ENCODE measurements around the gene STAB2.

Gene STAB2

DNA sequence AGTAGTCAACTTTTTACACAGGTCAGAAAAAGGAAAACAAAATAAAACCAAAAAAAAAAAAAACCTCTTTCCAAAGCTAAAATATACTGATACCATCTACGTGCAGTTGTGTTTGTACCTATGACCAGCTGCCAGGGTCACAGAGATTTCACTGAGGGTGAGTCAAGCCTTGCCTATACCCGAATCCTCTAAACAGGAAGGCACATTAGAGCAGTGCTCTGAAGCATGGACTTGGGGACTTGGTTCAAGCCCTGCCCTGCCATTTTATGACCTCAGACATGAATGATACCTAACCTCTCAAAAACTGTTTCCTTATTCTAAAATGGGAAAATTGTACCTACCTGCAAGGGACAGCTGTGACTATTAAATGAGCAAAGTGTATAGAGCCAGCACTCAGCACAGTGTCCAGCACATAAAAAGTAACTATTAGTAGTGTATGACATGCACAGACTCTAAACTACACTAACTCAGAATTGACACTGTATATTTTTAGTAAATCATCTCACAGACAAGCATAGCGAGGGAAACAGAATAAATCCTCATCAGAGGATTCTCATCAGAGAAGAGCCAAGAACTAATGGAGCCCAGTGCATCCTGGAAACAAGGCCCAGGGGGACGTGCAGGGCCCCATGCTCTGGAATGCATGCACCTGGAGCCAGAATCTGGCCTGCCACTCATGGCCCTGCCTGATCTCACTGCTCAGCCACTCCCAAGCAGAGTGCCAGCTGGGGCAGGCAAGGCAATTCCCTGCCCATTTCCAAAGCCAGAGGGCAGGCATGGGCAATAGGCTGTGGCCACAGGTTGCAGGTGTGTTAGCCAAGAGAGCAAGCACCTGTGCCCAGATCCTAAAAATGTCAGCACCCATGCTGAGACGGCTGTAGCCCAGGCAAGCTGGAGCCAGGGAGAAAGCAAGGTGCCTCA lies 196.9 kb downstream of the STAB2 start:
- TF ChIP-seq CREB1 (IDR thresholded peaks at IDR 0.05; ENCODE audit: low read depth) (no peak), TCF12 (IDR thresholded peaks at IDR 0.05; ENCODE audit: low read depth) (no peak), RAD21 (IDR thresholded peaks at IDR 0.05; ENCODE audit: low read depth) (no peak), YY1 (IDR thresholded peaks at IDR 0.05; ENCODE audit: low read depth) (no peak)
- TF ChIP-seq, protein P1, sequence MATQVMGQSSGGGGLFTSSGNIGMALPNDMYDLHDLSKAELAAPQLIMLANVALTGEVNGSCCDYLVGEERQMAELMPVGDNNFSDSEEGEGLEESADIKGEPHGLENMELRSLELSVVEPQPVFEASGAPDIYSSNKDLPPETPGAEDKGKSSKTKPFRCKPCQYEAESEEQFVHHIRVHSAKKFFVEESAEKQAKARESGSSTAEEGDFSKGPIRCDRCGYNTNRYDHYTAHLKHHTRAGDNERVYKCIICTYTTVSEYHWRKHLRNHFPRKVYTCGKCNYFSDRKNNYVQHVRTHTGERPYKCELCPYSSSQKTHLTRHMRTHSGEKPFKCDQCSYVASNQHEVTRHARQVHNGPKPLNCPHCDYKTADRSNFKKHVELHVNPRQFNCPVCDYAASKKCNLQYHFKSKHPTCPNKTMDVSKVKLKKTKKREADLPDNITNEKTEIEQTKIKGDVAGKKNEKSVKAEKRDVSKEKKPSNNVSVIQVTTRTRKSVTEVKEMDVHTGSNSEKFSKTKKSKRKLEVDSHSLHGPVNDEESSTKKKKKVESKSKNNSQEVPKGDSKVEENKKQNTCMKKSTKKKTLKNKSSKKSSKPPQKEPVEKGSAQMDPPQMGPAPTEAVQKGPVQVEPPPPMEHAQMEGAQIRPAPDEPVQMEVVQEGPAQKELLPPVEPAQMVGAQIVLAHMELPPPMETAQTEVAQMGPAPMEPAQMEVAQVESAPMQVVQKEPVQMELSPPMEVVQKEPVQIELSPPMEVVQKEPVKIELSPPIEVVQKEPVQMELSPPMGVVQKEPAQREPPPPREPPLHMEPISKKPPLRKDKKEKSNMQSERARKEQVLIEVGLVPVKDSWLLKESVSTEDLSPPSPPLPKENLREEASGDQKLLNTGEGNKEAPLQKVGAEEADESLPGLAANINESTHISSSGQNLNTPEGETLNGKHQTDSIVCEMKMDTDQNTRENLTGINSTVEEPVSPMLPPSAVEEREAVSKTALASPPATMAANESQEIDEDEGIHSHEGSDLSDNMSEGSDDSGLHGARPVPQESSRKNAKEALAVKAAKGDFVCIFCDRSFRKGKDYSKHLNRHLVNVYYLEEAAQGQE (IDR thresholded peaks at IDR 0.05; ENCODE audit: low read depth), result no peak

DNA sequence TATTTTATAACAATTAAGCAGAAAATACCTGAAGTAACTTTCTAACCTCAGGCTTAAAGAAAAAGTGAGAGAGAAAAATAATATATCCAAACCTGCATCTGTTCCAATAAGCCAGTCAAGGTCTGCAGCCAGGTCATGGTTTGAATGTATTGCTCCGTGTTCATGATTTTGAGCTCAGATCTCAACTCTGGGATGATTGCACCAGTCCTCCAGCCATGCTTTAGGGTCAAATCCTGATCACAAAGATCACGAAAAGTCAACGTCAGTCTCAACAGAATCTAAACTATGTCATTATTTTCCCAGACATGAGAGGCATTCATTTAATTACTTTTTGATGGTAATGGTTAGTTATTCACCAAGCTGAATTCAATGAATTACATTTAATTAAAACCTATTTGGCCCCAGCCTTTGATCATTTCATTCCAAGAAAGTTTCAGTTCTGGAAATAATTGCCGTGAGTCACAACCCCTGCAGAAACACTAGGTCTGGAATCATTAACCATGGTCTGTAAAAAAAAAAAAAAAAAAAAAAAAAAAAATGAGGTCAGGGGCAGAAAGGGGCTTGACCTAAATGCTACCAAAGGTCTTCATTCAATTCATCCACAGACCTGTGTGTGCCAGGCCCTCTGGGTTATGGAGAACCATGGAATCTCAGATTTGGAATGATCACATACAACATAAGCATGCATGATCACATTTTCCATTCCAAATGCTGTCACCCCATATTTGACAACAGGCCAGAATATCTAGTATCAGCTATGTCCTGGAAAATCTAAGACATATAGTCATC lies 198.4 kb downstream of the STAB2 start:
- TF ChIP-seq TAF1 (IDR thresholded peaks at IDR 0.05; ENCODE audit: low read depth), result no peak
- no peak for TF ChIP-seq CEBPB (IDR thresholded peaks at IDR 0.05)
- TF ChIP-seq, protein P2, sequence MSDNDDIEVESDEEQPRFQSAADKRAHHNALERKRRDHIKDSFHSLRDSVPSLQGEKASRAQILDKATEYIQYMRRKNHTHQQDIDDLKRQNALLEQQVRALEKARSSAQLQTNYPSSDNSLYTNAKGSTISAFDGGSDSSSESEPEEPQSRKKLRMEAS (IDR thresholded peaks at IDR 0.05), result no peak
- no peak for TF ChIP-seq YY1 (IDR thresholded peaks at IDR 0.05; ENCODE audit: low read depth)
- no peak for TF ChIP-seq EP300 (IDR thresholded peaks at IDR 0.05; ENCODE audit: borderline replicate concordance)
- TF ChIP-seq TEAD4 (IDR thresholded peaks at IDR 0.05), result no peak
- TF ChIP-seq, protein P3, sequence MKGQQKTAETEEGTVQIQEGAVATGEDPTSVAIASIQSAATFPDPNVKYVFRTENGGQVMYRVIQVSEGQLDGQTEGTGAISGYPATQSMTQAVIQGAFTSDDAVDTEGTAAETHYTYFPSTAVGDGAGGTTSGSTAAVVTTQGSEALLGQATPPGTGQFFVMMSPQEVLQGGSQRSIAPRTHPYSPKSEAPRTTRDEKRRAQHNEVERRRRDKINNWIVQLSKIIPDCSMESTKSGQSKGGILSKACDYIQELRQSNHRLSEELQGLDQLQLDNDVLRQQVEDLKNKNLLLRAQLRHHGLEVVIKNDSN (IDR thresholded peaks at IDR 0.05), result no peak
- TF ChIP-seq TCF12 (IDR thresholded peaks at IDR 0.05; ENCODE audit: low read depth), result no peak
- TF ChIP-seq NFIC (IDR thresholded peaks at IDR 0.05), result no peak

DNA sequence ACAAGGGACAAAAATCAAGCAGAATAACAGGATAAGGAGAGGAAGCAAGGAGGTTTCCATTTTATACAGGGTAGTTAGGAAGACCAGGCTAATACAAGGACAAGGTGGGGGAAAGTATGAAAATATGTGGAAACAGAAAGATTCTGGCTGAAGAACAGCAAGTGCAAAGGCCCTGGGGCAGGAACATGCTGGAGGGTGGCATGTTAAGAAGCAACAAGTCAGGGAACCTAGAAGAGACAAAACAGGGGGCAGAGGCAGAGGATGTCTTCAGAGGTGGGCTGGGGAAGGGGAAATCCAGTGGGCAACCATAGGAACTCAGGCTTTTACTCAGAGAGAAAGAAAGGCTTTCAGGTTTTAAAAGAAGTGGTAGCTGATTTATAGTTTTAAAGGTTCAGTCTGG lies 199.1 kb downstream of the STAB2 start:
- TF ChIP-seq, protein P3 (IDR thresholded peaks at IDR 0.05), result no peak

DNA sequence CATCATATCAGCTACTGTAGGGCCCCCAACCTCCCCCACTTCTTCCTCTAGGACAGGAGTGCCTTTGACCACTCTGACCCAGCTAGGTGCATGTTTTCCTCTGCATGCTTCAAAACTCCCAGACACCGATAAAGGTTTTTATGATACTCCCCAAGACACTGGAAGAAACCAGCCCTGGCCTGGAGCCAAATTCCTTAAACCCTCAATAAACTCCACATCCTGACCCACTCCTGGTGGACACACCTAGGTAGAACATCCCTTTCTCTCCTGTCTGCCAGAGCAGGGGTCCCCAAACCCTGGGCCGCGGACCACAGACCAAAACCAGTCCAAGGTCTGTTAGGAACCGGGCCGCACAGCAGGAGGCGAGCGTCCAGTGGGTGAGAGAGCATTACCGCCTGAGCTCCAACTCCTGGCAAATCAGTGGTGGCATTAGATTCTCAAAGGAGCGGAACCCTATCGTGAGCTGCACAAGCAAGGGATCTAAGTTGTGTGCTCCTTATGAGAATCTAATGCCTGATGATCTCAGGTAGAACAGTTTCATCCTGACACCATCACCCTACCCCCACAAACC lies 204.4 kb downstream of the STAB2 start:
- TF ChIP-seq TEAD4 (IDR thresholded peaks at IDR 0.05), result no peak
- no peak for TF ChIP-seq TAF1 (IDR thresholded peaks at IDR 0.05; ENCODE audit: low read depth)
- TF ChIP-seq, protein P2 (IDR thresholded peaks at IDR 0.05), result no peak
- TF ChIP-seq CREB1 (IDR thresholded peaks at IDR 0.05; ENCODE audit: low read depth), result no peak
- no peak for TF ChIP-seq TCF12 (IDR thresholded peaks at IDR 0.05; ENCODE audit: low read depth)
- no peak for TF ChIP-seq EGR1 (IDR thresholded peaks at IDR 0.05)
- TF ChIP-seq, protein P3 (IDR thresholded peaks at IDR 0.05), result no peak
- TF ChIP-seq, protein P1 (IDR thresholded peaks at IDR 0.05; ENCODE audit: low read depth), result no peak
- no peak for TF ChIP-seq EP300 (IDR thresholded peaks at IDR 0.05; ENCODE audit: borderline replicate concordance)
- no peak for TF ChIP-seq YY1 (IDR thresholded peaks at IDR 0.05; ENCODE audit: low read depth)
- no peak for TF ChIP-seq ZBTB7A (IDR thresholded peaks at IDR 0.05; ENCODE audit: low read depth)
- TF ChIP-seq CEBPB (IDR thresholded peaks at IDR 0.05), result no peak

DNA sequence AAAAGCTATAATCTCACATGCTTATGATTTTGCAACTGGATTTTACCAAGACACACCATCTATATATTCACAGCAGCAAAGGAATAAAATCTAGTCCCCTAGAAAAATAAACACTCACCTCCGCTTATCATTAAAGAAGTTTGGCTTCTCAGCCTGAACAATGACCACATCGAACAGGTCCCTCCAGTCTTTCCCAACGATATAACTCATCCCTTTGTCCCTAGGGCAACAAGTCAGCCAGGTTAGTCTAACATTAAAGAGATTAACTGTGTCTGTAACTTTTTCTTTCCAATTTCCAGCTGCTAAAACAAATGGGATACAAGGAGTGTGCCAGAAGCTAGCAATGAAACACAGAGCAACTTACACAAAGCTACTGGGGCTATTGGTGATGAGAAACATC lies 206.0 kb downstream of the STAB2 start:
- TF ChIP-seq YY1 (IDR thresholded peaks at IDR 0.05; ENCODE audit: low read depth), result no peak
- no peak for TF ChIP-seq ZBTB7A (IDR thresholded peaks at IDR 0.05; ENCODE audit: low read depth)
- no peak for TF ChIP-seq TEAD4 (IDR thresholded peaks at IDR 0.05)
- TF ChIP-seq TAF1 (IDR thresholded peaks at IDR 0.05; ENCODE audit: low read depth), result no peak
- TF ChIP-seq TCF12 (IDR thresholded peaks at IDR 0.05; ENCODE audit: low read depth), result no peak
- no peak for TF ChIP-seq EGR1 (IDR thresholded peaks at IDR 0.05)
- no peak for TF ChIP-seq CREB1 (IDR thresholded peaks at IDR 0.05; ENCODE audit: low read depth)
- TF ChIP-seq RAD21 (IDR thresholded peaks at IDR 0.05; ENCODE audit: low read depth), result no peak
- TF ChIP-seq, protein P1 (IDR thresholded peaks at IDR 0.05; ENCODE audit: low read depth), result no peak
- no peak for TF ChIP-seq EP300 (IDR thresholded peaks at IDR 0.05; ENCODE audit: borderline replicate concordance)
- TF ChIP-seq, protein P2 (IDR thresholded peaks at IDR 0.05), result no peak
- no peak for TF ChIP-seq CEBPB (IDR thresholded peaks at IDR 0.05)
- TF ChIP-seq NFIC (IDR thresholded peaks at IDR 0.05), result no peak
- TF ChIP-seq, protein P3 (IDR thresholded peaks at IDR 0.05), result no peak
- TF ChIP-seq FOXM1 (IDR thresholded peaks at IDR 0.05; ENCODE audit: borderline replicate concordance, low read depth), result no peak

All from Ishikawa (cell line).